ENCODE results near the gene NUDCD3.

Gene NUDCD3

DNA sequence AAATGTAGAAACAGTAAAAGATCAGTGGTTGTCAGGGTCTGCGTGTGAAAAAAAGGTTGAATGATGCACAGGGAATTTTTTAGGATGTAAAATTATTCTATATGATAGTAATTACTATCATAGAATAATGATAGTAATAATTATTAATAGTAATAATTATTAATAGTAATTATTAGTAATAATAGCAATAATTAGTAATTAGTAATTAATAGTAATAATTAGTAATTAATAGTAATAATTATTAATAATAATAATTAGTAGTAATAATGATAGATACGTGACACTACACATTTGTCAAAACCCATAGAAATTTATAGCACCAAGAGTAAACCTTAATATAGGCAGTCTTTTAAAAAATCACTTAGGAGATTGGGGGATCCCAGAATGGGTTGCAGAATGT, 4.5 kb upstream of the NUDCD3 start:
- no peak for DNase-seq (ENCODE audit: low read depth, low spot score)
- TF ChIP-seq, protein P1, sequence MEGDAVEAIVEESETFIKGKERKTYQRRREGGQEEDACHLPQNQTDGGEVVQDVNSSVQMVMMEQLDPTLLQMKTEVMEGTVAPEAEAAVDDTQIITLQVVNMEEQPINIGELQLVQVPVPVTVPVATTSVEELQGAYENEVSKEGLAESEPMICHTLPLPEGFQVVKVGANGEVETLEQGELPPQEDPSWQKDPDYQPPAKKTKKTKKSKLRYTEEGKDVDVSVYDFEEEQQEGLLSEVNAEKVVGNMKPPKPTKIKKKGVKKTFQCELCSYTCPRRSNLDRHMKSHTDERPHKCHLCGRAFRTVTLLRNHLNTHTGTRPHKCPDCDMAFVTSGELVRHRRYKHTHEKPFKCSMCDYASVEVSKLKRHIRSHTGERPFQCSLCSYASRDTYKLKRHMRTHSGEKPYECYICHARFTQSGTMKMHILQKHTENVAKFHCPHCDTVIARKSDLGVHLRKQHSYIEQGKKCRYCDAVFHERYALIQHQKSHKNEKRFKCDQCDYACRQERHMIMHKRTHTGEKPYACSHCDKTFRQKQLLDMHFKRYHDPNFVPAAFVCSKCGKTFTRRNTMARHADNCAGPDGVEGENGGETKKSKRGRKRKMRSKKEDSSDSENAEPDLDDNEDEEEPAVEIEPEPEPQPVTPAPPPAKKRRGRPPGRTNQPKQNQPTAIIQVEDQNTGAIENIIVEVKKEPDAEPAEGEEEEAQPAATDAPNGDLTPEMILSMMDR (IDR thresholded peaks at IDR 0.05; ENCODE audit: low read depth, low read length): no peak
- in situ Hi-C loops (cut with HindIII; ENCODE audit: low sequenced_read_pairs): no loop called here
- no peak overlapping the region for H3K4me3 ChIP-seq (ENCODE audit: low read depth, low read length)

DNA sequence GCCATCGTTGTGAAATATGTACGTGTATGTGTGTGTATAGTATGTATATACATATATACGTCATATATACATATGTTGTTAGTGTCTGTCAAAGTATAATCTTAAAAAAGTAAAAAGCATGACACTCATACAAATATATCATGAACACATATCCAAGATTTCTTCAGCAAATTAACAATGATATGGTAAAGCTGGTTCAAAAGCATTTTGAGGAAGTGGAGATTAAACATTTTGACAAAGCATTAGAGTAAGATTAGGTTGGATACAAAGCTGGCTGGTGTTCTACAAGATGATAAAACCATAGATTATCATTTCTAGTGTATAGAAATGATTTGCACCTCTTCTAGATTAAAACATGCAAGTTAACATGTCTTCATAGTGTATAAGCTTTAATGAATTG, 771 bp upstream of the NUDCD3 start:
- in situ Hi-C loops (cut with HindIII; ENCODE audit: low sequenced_read_pairs): no loop called here
- H3K4me3 ChIP-seq (ENCODE audit: low read depth, low read length): peak overlapping the region; percentile 86
- DNase-seq (ENCODE audit: low read depth, low spot score): no peak
- TF ChIP-seq, protein P1 (IDR thresholded peaks at IDR 0.05; ENCODE audit: low read depth, low read length): no peak

DNA sequence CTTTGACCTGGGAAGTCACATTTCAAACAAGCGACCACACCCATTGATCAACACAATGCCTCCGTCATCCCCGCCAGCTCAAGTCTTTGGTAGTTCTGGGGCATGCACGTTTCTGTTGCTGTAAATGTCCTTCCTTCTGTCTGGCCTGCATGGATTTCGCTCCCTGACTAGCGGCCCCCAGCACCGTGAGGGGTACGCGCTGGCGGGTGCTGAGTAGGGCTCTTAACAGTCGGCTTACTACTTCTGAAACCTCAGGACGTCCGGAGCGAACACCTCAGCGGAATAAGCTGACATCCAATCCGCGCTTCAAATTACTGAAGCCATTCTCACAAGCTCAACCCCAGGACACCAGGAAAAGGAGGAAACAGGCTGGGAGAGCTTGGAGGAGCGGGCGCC, 505 bp downstream of the NUDCD3 start:
- peak; percentile 44 for DNase-seq (ENCODE audit: low read depth, low spot score)
- TF ChIP-seq, protein P1 (IDR thresholded peaks at IDR 0.05; ENCODE audit: low read depth, low read length): no peak
- peak overlapping the region; percentile 86 for H3K4me3 ChIP-seq (ENCODE audit: low read depth, low read length)

GRCh38 chr7:44488955-44489354, 1.5 kb downstream of the NUDCD3 start:
- DNase-seq (ENCODE audit: low read depth, low spot score): no peak
- in situ Hi-C loops (cut with HindIII; ENCODE audit: low sequenced_read_pairs): no loop called here
- TF ChIP-seq, protein P1 (IDR thresholded peaks at IDR 0.05; ENCODE audit: low read depth, low read length): no peak
- H3K4me3 ChIP-seq (ENCODE audit: low read depth, low read length): peak overlapping the region; percentile 86

More for the DNA sequence above, 505 bp downstream of the NUDCD3 start:
- in situ Hi-C loops (cut with HindIII; ENCODE audit: low sequenced_read_pairs): no loop called here

GRCh38 chr7:44486693-44487092, 3.8 kb downstream of the NUDCD3 start:
- DNase-seq (ENCODE audit: low read depth, low spot score): no peak
- in situ Hi-C loops (cut with HindIII; ENCODE audit: low sequenced_read_pairs): no loop called here
- TF ChIP-seq, protein P1 (IDR thresholded peaks at IDR 0.05; ENCODE audit: low read depth, low read length): no peak
- no peak overlapping the region for H3K4me3 ChIP-seq (ENCODE audit: low read depth, low read length)

DNA sequence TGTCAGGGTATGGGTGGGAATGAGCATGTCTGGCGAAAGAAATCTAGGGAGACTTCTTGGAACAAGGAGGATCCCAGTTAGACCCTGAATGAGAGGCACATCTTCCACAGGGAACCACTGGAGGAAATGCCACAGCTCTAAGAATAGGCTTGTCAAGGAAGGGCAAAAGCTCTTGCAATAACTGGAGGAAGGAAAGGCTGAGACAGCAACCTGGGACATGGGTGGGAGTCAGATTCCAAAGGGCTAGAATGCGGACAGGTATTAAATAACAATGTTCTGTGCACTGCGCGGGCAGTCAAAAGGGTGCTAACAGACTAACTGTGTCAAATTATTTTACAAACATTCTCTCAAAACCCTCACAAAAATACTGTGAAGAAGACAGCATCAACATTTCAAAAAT, 4.5 kb downstream of the NUDCD3 start:
- in situ Hi-C loops (cut with HindIII; ENCODE audit: low sequenced_read_pairs): no loop called here
- no peak overlapping the region for H3K4me3 ChIP-seq (ENCODE audit: low read depth, low read length)
- TF ChIP-seq, protein P1 (IDR thresholded peaks at IDR 0.05; ENCODE audit: low read depth, low read length): no peak
- no peak for DNase-seq (ENCODE audit: low read depth, low spot score)

Data from astrocyte of the spinal cord (primary cell).